ENCODE measurements around the gene PSMA1. TPM values are rescaled to one million over a fixed set of nuclear protein-coding genes. Genes with fewer than 3 reads are reported as not detected.

Gene PSMA1
- total RNA-seq, 1 experiment from 2014 or later = 198 TPM

DNA sequence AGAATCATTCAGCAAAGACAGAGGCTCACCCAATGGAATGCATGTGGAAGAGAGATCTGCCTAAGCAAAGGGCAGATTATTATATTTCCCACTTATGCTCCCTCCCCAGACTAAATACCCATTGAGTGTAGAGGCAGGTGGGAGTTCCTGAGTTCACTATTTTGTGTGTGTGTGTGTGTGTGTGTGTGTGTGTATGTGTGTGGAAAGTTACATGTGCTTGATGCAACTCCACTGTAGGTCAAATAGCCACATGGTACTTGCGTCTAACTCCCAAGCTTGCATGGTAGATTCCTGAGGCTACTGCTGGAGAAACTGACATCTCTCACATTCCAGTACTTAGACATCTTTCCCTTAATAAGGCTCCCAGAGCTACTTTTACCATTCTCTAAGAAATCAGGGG is 17.2 kb downstream of the PSMA1 start:
- Histone ChIP-seq H3K27ac (ENCODE audit: low read length) (no peak overlapping the region), H3K4me1 (ENCODE audit: control insufficient read depth, insufficient read depth, low read length) (peaks cover 5% of the 10 kb centered on the region; the same call in 1 of the 2 replicates), H3K4me3 (ENCODE audit: low read depth in 2 of 2, low read length in 2 of 2) (no peak overlapping the region), H3K36me3 (ENCODE audit: control insufficient read depth, insufficient read depth, low read length) (peaks cover 45% of the 10 kb centered on the region), H3K27me3 (ENCODE audit: control insufficient read depth, insufficient read depth, low read length) (no peaks in the 10 kb centered on the region), H3K9me3 (ENCODE audit: control insufficient read depth, insufficient read depth, low read depth, low read length) (no peaks in the 10 kb centered on the region)
- no peak for ATAC-seq
- intact Hi-C loops (cut with micrococcal nuclease; ENCODE audit: unreplicated experiment) = no loop called here
- ChIA-PET CTCF (no interaction called here), POLR2A (interaction anchor here (0.7 kb wide), 2 partner anchors 14 to 32 kb away, joined by 5 to 12 read pairs; no protein-coding TSS in a partner anchor)
- in situ Hi-C loops (cut with HindIII; ENCODE audit: low pct_unique_long_range_greater_than_20kb, low sequenced_read_pairs) = no loop called here
- TF ChIP-seq POLR2AphosphoS5 (IDR thresholded peaks at IDR 0.05; ENCODE audit: low read depth, low read length) = no peak
- no peak for TF ChIP-seq TCF7L2 (IDR thresholded peaks at IDR 0.05; ENCODE audit: low read depth, low read length)
- TF ChIP-seq CTCF (IDR thresholded peaks at IDR 0.05) = no peak
- no peak for TF ChIP-seq REST (IDR thresholded peaks at IDR 0.05; ENCODE audit: insufficient read depth in 1 of 2, low read depth in 2 of 2, low read length in 1 of 2)
- no peak for TF ChIP-seq SIN3A (IDR thresholded peaks at IDR 0.05; ENCODE audit: borderline replicate concordance, insufficient read depth, low read depth, low read length)
- no TSS peak for BruUV-seq (replicated peaks)
- no peak for DNase-seq (ENCODE audit: low read depth, low spot score)

DNA sequence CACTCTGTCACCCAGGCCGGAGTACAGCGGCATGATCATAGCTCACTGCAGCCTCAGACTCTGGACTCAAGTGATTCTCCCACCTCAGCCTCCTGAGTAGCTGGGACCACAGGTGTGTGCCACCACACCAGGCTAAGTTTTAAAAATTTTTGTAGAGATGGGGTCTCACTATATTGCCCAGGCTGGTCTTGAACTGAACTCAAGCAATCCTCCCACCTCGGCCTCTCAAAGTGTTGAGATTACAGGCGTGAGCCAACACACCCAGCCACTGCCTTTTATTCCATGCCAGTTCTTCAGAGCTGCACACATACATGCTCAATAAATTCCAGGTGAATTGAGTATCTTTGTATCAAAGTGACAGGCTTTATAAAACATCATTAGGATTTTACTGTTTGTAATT is 18.1 kb downstream of the PSMA1 start:
- in situ Hi-C loops (cut with HindIII; ENCODE audit: low pct_unique_long_range_greater_than_20kb, low sequenced_read_pairs) = no loop called here
- DNase-seq (ENCODE audit: low read depth, low spot score) (no peak), ATAC-seq (no peak)
- no peak overlapping the region for H3K27ac ChIP-seq (ENCODE audit: low read length)
- intact Hi-C loops (cut with micrococcal nuclease; ENCODE audit: unreplicated experiment) = no loop called here
- H3K4me3 ChIP-seq (ENCODE audit: low read depth in 2 of 2, low read length in 2 of 2) = no peak overlapping the region
- CTCF ChIA-PET = no interaction called here
- no peaks in the 10 kb centered on the region for H3K9me3 ChIP-seq (ENCODE audit: control insufficient read depth, insufficient read depth, low read depth, low read length)
- no peaks in the 10 kb centered on the region for H3K27me3 ChIP-seq (ENCODE audit: control insufficient read depth, insufficient read depth, low read length)
- no TSS peak for BruUV-seq (replicated peaks)
- H3K36me3 ChIP-seq (ENCODE audit: control insufficient read depth, insufficient read depth, low read length) = peaks cover 42% of the 10 kb centered on the region
- peaks cover 5% of the 10 kb centered on the region; the same call in 1 of the 2 replicates for H3K4me1 ChIP-seq (ENCODE audit: control insufficient read depth, insufficient read depth, low read length)
- POLR2A ChIA-PET = no interaction called here
- TF ChIP-seq REST (IDR thresholded peaks at IDR 0.05; ENCODE audit: insufficient read depth in 1 of 2, low read depth in 2 of 2, low read length in 1 of 2) (no peak), POLR2AphosphoS5 (IDR thresholded peaks at IDR 0.05; ENCODE audit: low read depth, low read length) (no peak), TCF7L2 (IDR thresholded peaks at IDR 0.05; ENCODE audit: low read depth, low read length) (no peak), CTCF (IDR thresholded peaks at IDR 0.05) (no peak), SIN3A (IDR thresholded peaks at IDR 0.05; ENCODE audit: borderline replicate concordance, insufficient read depth, low read depth, low read length) (no peak)
